Fibroblast of skin of right quadriceps (primary cell): ENCODE measurements around the gene CDHR2.

Experiments
- DNase-seq: peaks from one replicate; pipeline ENCODE4 v3.0.0-alpha.2; 2013

CDHR2 gene

DNA sequence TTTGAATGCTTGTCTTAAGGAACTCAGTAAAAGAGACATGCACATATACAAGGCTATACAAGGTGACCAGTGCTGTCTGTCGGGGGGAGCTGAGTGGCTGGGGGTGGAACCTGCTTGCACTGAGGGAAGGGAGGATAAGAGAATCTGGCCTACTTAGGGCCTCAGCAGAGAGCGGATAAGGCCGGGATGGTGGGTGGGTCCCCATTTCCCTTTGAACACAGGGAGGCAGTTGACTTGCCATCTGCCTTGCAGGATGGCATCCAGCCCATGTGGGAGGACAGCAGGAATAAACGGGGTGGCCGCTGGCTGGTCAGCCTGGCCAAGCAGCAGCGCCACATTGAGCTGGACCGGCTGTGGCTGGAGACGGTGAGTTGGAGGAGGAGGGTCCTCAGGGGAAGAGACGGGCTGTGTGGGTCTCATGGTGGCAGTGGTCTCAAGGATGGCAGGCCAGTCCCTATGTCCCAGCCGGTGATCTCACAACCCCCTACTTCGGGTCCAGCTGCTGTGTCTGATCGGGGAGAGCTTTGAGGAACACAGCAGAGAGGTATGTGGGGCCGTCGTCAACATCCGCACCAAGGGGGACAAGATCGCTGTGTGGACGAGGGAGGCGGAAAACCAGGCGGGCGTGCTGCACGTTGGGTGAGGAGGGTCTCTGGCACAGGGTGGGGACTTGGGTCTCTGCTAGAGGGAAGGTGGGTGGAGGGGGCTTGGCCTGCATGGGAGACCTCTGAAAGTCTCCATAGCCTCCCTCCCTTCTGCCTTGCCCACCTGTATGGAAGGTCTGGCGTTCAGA is 95.9 kb downstream of the CDHR2 start:
- no peak for DNase-seq
